HepG2 (cell line): ENCODE data around the gene GNB3. TPM values are rescaled to one million over a fixed set of nuclear protein-coding genes. Genes with fewer than 3 reads are reported as not detected.
A peak's percentile ranks its signal among the peaks of the same experiment; 100 is the strongest.

Experiments
- ATAC-seq: fragments of 200-7000 bp; cut with Tn5 transposase; 3 replicates; pipeline ENCODE4 v1.9.1; 2020; ENCODE audit warnings: mild to moderate bottlenecking, moderate library complexity
- BruUV-seq: library from RNA; stranded (reverse); fragments of 400-500 nt; replicated peaks from 2 replicates; lab custom pipeline; 2021; lab: Mats Ljungman, UMichigan
- CTCF ChIA-PET: fragments of 300-600 bp; formaldehyde crosslinking; extraction: SDS; loops from one replicate; lab custom pipeline; 2021; ENCODE audit warnings: low total read pairs, inconsistent platforms, low intra/inter-chr PET ratio; lab: Yijun Ruan, JAX
- POLR2A ChIA-PET: fragments of 350-600 bp; sonication (Branson Sonifier 250); formaldehyde crosslinking; loops from one replicate; lab custom pipeline; 2020; ENCODE audit warnings: antibody characterized with exemption, inconsistent platforms; lab: Yijun Ruan, JAX
- DNase-seq: peaks from one replicate; pipeline ENCODE4 v3.0.0-alpha.2; 2015; ENCODE audit warnings: low spot score
- FAIRE-seq: peaks from 3 replicates; lab custom pipeline; 2011; peaks lifted over from hg19 to GRCh38; lab: Jason Lieb, UNC
- H2AFZ ChIP-seq: one replicate; pipeline ENCODE4 v1.6.1; 2011; ENCODE audit warnings: low read length, inconsistent platforms
- H3K27ac ChIP-seq: fragments of 300-600 bp; 3 replicates; pipeline ENCODE4 v1.8.0; 2011; ENCODE audit warnings: mixed run types, mild to moderate bottlenecking, mixed read lengths, low read length, inconsistent platforms; ENCODE audit not compliant: insufficient read depth; ENCODE audit errors: extremely low read length
- H3K27me3 ChIP-seq, 2 experiments: fragments of 200-600 bp in 1 of 2; 2 replicates in 1 of 2; 3 replicates in 1 of 2; pipeline versions ENCODE4 v1.6.0 to v1.8.0; 2011; ENCODE audit warnings: low read length in 2 of 2, mild to moderate bottlenecking in 2 of 2, moderate library complexity in 2 of 2, inconsistent platforms in 1 of 2; ENCODE audit not compliant: insufficient read depth in 2 of 2, control insufficient read depth in 1 of 2
- H3K36me3 ChIP-seq, 2 experiments: fragments of 200-600 bp in 1 of 2; replicated peaks in 1 of 2; 2 replicates in 1 of 2; 3 replicates in 1 of 2; pipeline versions ENCODE4 v1.5.1 to v1.8.0; 2011; ENCODE audit warnings: low read length in 2 of 2, inconsistent platforms in 1 of 2; ENCODE audit not compliant: insufficient read depth in 2 of 2, control insufficient read depth in 1 of 2
- H3K4me1 ChIP-seq: 2 replicates; pipeline ENCODE4 v1.5.1; 2012; ENCODE audit warnings: low read length, inconsistent platforms; ENCODE audit not compliant: insufficient read depth
- H3K4me2 ChIP-seq: 2 replicates; pipeline ENCODE4 v1.6.0; 2011; ENCODE audit warnings: low read depth, low read length, inconsistent platforms
- H3K4me3 ChIP-seq, 3 experiments: fragments of 200-600 bp in 1 of 3; sonication (generic), shearing (Covaris generic) in 1 of 3; replicated peaks in 1 of 3; 2 replicates each; pipeline ENCODE4 v1.5.1; 2011 to 2016; ENCODE audit warnings: low read length in 3 of 3, inconsistent platforms in 2 of 3, low read depth in 2 of 3, mild to moderate bottlenecking in 2 of 3, control low read depth in 1 of 3, mixed read lengths in 1 of 3; ENCODE audit not compliant: insufficient read depth in 1 of 3
- H3K79me2 ChIP-seq: one replicate; pipeline ENCODE4 v1.6.1; 2011; ENCODE audit warnings: low read length, inconsistent platforms; ENCODE audit not compliant: insufficient read depth
- H3K9ac ChIP-seq: 2 replicates; pipeline ENCODE4 v1.6.0; 2011; ENCODE audit warnings: mild to moderate bottlenecking, low read depth, low read length, inconsistent platforms; ENCODE audit not compliant: insufficient read depth
- H3K9me3 ChIP-seq: 2 replicates; pipeline ENCODE4 v1.5.1; 2012; ENCODE audit warnings: mild to moderate bottlenecking, low read length
- H4K20me1 ChIP-seq: 2 replicates; pipeline ENCODE4 v1.6.0; 2011; ENCODE audit warnings: inconsistent platforms, mild to moderate bottlenecking, low read length, moderate library complexity; ENCODE audit not compliant: insufficient read depth
- BCL6 ChIP-seq: IDR thresholded peaks from 2 replicates; pipeline ENCODE4 v1.6.1; 2016; ENCODE audit warnings: missing genetic modification reagents, missing compliant biosample characterization
- HDAC2 ChIP-seq: sonication (generic); formaldehyde crosslinking; IDR thresholded peaks from 2 replicates; pipeline ENCODE4 v1.4.0; 2020; ENCODE audit warnings: missing genetic modification reagents
- KLF16 ChIP-seq, 2 experiments: sonication (generic) in 1 of 2; formaldehyde crosslinking in 1 of 2; IDR thresholded peaks; 2 replicates each; pipeline versions ENCODE4 v1.6.1 to v1.8.0; 2016 to 2023; ENCODE audit warnings: missing genetic modification reagents in 2 of 2, missing compliant biosample characterization in 1 of 2
- KLF9 ChIP-seq: IDR thresholded peaks from 2 replicates; pipeline ENCODE4 v1.6.1; 2016; ENCODE audit warnings: low read depth
- KMT2A ChIP-seq: sonication (generic); formaldehyde crosslinking; IDR thresholded peaks from 2 replicates; pipeline ENCODE4 v1.4.0; 2020; ENCODE audit warnings: missing genetic modification reagents
- MEF2D ChIP-seq: sonication (generic); formaldehyde crosslinking; IDR thresholded peaks from 2 replicates; pipeline ENCODE4 v1.5.1; 2020; ENCODE audit warnings: mild to moderate bottlenecking, missing genetic modification reagents
- NFIC ChIP-seq: IDR thresholded peaks from 2 replicates; pipeline ENCODE4 v1.6.1; 2012; ENCODE audit warnings: mild to moderate bottlenecking, low read length, inconsistent platforms
- REPIN1 ChIP-seq: sonication (generic); formaldehyde crosslinking; IDR thresholded peaks from 2 replicates; pipeline ENCODE4 v1.8.0; 2022; ENCODE audit warnings: missing genetic modification reagents, low read depth, mild to moderate bottlenecking, borderline replicate concordance
- TCF12 ChIP-seq, 2 experiments: fragments of 450-650 bp in 1 of 2; sonication (generic) in 1 of 2; formaldehyde crosslinking in 1 of 2; IDR thresholded peaks; 2 replicates each; pipeline versions ENCODE4 v1.6.1 to v1.8.0; 2017 to 2022; ENCODE audit warnings: antibody characterized with exemption in 1 of 2, mild to moderate bottlenecking in 1 of 2, missing genetic modification reagents in 1 of 2, moderate library complexity in 1 of 2
- UBTF ChIP-seq: sonication (generic); formaldehyde crosslinking; IDR thresholded peaks from 2 replicates; pipeline ENCODE4 v1.4.0; 2020; ENCODE audit warnings: mild to moderate bottlenecking, missing genetic modification reagents
- ZBTB3 ChIP-seq: sonication (generic); formaldehyde crosslinking; IDR thresholded peaks from 2 replicates; pipeline ENCODE4 v1.4.0; 2020; ENCODE audit warnings: low read depth, mild to moderate bottlenecking, moderate library complexity, missing genetic modification reagents, borderline replicate concordance
- ZFP37 ChIP-seq: sonication (generic); formaldehyde crosslinking; IDR thresholded peaks from 2 replicates; pipeline ENCODE4 v1.4.0; 2020; ENCODE audit warnings: missing genetic modification reagents, borderline replicate concordance
- ZNF235 ChIP-seq: sonication (generic); formaldehyde crosslinking; IDR thresholded peaks from 2 replicates; pipeline ENCODE4 v1.8.1; 2023; ENCODE audit warnings: mild to moderate bottlenecking, missing genetic modification reagents, borderline replicate concordance
- ZNF331 ChIP-seq: sonication (generic); formaldehyde crosslinking; IDR thresholded peaks from 2 replicates; pipeline ENCODE4 v1.4.0; 2020; ENCODE audit warnings: missing genetic modification reagents
- ZNF431 ChIP-seq: sonication (generic); formaldehyde crosslinking; IDR thresholded peaks from 2 replicates; pipeline ENCODE4 v1.9.0; 2022; ENCODE audit warnings: missing genetic modification reagents, low read depth, mild to moderate bottlenecking, borderline replicate concordance
- ZNF607 ChIP-seq: sonication (generic); formaldehyde crosslinking; IDR thresholded peaks from 2 replicates; pipeline ENCODE4 v1.5.1; 2020; ENCODE audit warnings: missing genetic modification reagents, mild to moderate bottlenecking, borderline replicate concordance
- ZNF644 ChIP-seq: IDR thresholded peaks from 2 replicates; pipeline ENCODE4 v1.6.1; 2016; ENCODE audit warnings: low read depth
- ZNF782 ChIP-seq: sonication (generic); formaldehyde crosslinking; IDR thresholded peaks from 2 replicates; pipeline ENCODE4 v1.4.0; 2020; ENCODE audit warnings: missing genetic modification reagents, mild to moderate bottlenecking, borderline replicate concordance
- WGBS: methylation state at CpG from one replicate; pipeline ENCODE4 v1.1.6; 2017; ENCODE audit warnings: low lambda C conversion rate; 5-methylcytosine and 5-hydroxymethylcytosine counted together
- in situ Hi-C: cut with HindIII; loops from 2 replicates; pipeline ENCODE4 v1.10.0; 2017; ENCODE audit warnings: low pct_unique_long_range_greater_than_20kb; ENCODE audit not compliant: extremely low pct_ligation_motif_present
- intact Hi-C: fragments of 100-400 bp; cut with micrococcal nuclease; formaldehyde crosslinking; loops from one replicate; pipeline ENCODE4 v1.10.0; 2022; ENCODE audit not compliant: unreplicated experiment
- polyA plus RNA-seq, 8 experiments: library from polyadenylated mRNA; depleted of rRNA in 3 of 8; stranded (reverse) in 7 of 8; unstranded in 1 of 8; fragments of >200 nt; fragmentation: Illumina TruSeq in 4 of 8; extraction: Trizol in 4 of 8; gene quantifications; 2 replicates each; pipeline versions ENCODE4 v1.2.1 to v1.2.3, GENCODE V29; 2011 to 2016; ENCODE audit warnings: low read depth in 4 of 8, missing spikeins in 1 of 8, mixed read lengths in 1 of 8; ENCODE audit not compliant: insufficient read depth in 1 of 8
- total RNA-seq, 5 experiments: library from RNA; depleted of rRNA; stranded (reverse); fragments of >200 nt; fragmentation: Illumina TruSeq; extraction: Trizol; gene quantifications; 2 replicates each; pipeline ENCODE4 v1.2.3, GENCODE V29; 2016; ENCODE audit warnings: low read depth in 1 of 5
- TF ChIP-seq, protein P1 (sequence below): sonication (generic); formaldehyde crosslinking; IDR thresholded peaks from 2 replicates; pipeline ENCODE4 v1.4.0; 2020; ENCODE audit warnings: missing genetic modification reagents

Gene GNB3
- total and polyA plus RNA-seq, 2 of the 13 experiments (the other 11 are each of a cell fraction or from before 2014, with no cell fraction given), result 1.3 to 3.6 TPM

- Histone ChIP-seq H3K4me3 (peak overlapping the region in 1 of 3 experiments; percentile 95; a peak in 3 of 6 replicates), H2AFZ (no peak overlapping the region), H3K9ac (0 out of 2 replicates have a peak overlapping the region, but pooled peaks have one; percentile 86), H3K27me3 (no peaks in the 10 kb centered on the region; a peak in 1 of 5 replicates), H3K79me2 (peaks cover 29% of the 10 kb centered on the region), H3K9me3 (no peaks in the 10 kb centered on the region), H3K4me2 (peak overlapping the region; percentile 93), H4K20me1 (peaks cover 44% of the 10 kb centered on the region), H3K4me1 (peaks cover 55% of the 10 kb centered on the region), H3K36me3 (peaks cover 12 to 14% of the 10 kb centered on the region in 2 experiments), H3K27ac (peak overlapping the region; percentile 36)
- DNase-seq (no peak), ATAC-seq (peak; percentile 9), FAIRE-seq (no peak)
- no TSS peak for BruUV-seq
- 86% methylated on average over 9 of the region's 12 CpGs for WGBS
- POLR2A ChIA-PET, result interaction anchor here (1.4 to 3.9 kb wide), 11 partner anchors 11 to 186 kb away, joined by 3 to 73 read pairs (median 15); partner anchors contain the start of genes CDCA3, COPS7A, ENO2 and LRRC23
- in situ Hi-C loops, result no loop called here
- CTCF ChIA-PET, result interaction anchor here (2.4 kb wide), 1 partner anchor 20 kb away, joined by 24 read pairs; no protein-coding TSS in a partner anchor
- intact Hi-C loops, result no loop called here
- TF ChIP-seq REPIN1 (no peak), ZNF782 (no peak), BCL6 (CRISPR knock-in tag) (no peak), ZNF607 (CRISPR knock-in tag) (no peak), ZBTB3 (CRISPR knock-in tag) (no peak), KLF16 (CRISPR knock-in tag; IDR thresholded peaks at IDR 0.05) (0 out of 4 replicates have a peak, but pooled peaks of 1 of the 2 experiments have one; percentile 13), KMT2A (CRISPR knock-in tag) (no peak), HDAC2 (CRISPR knock-in tag) (peak; percentile 38; the same call in 1 of the 2 replicates), ZNF431 (CRISPR knock-in tag) (peak; percentile 49; the same call in 1 of the 2 replicates), ZFP37 (CRISPR knock-in tag) (no peak), UBTF (no peak; the same call in 1 of the 2 replicates), TCF12 (IDR thresholded peaks at IDR 0.05) (no peak), TCF12 (CRISPR knock-in tag; IDR thresholded peaks at IDR 0.05) (0 out of 2 replicates have a peak, but pooled peaks have one; percentile 11), ZNF644 (no peak), ZNF235 (no peak), MEF2D (peak; percentile 46; the same call in 1 of the 2 replicates), NFIC (no peak), KLF9 (CRISPR knock-in tag) (no peak), ZNF331 (CRISPR knock-in tag) (no peak; the same call in 1 of the 2 replicates)
- TF ChIP-seq, protein P1, sequence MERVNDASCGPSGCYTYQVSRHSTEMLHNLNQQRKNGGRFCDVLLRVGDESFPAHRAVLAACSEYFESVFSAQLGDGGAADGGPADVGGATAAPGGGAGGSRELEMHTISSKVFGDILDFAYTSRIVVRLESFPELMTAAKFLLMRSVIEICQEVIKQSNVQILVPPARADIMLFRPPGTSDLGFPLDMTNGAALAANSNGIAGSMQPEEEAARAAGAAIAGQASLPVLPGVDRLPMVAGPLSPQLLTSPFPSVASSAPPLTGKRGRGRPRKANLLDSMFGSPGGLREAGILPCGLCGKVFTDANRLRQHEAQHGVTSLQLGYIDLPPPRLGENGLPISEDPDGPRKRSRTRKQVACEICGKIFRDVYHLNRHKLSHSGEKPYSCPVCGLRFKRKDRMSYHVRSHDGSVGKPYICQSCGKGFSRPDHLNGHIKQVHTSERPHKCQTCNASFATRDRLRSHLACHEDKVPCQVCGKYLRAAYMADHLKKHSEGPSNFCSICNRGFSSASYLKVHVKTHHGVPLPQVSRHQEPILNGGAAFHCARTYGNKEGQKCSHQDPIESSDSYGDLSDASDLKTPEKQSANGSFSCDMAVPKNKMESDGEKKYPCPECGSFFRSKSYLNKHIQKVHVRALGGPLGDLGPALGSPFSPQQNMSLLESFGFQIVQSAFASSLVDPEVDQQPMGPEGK (CRISPR knock-in tag), result peak; percentile 34; the same call in 1 of the 2 replicates
These were observed 30.6 kb downstream of the GNB3 start for GRCh38 chr12:6871052-6871957.
